Myocyte (in vitro differentiated cells): ENCODE data around the gene SEMA7A. TPM values are rescaled to one million over a fixed set of nuclear protein-coding genes. Genes with fewer than 3 reads are reported as not detected.

Experiments
- DNase-seq: peaks from one replicate; pipeline ENCODE4 v3.0.0-alpha.2; 2012; ENCODE audit warnings: low read depth
- total RNA-seq: library from RNA; depleted of rRNA; stranded (reverse); fragments of >200 nt; gene quantifications from 2 replicates; pipeline ENCODE4 v1.2.3, GENCODE V29; 2014

The SEMA7A gene
- total RNA-seq, 1 donor from 2014 or later = 11.4 TPM

DNA sequence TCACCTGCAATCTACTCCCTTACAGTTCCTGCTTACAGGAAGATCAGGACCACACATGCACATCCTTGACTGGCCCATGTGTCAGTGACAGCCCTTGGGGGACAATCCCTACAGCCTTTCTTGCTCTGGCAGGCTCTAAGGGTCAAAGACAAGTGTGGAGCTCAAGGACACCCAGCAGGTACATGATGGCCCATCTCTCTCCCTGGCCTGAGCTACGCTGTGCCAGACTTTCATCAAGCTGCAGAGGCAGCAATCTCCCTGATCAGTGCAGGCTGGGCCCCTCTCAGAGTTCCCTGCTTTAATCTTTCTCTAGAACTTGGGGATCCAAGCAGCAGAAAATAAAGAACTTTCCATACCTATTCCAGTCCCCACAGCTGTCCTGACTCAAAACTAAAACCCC is 2.6 kb downstream of the SEMA7A start:
- no peak for DNase-seq

DNA sequence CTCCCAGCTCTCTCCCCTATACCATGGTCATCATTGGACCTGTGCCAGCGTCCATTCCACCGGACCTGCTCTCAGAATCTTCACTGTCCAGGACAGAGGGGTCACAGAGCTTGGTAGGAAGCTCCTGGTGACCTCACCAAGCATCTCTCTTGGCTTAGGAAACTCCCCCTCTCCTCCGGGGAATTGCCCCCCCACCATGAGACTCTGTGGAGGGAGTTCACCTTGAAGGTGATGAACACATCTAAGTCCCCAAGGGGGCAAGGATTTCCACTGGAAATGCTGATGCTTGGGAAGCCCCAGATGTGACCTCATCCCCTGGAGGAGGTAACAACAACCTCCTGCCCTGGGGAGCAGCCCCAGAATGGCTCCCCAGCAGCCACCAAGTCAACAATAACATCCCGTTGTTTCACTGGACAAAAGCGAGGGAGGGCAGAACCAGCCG is 3.2 kb downstream of the SEMA7A start:
- DNase-seq = no peak

DNA sequence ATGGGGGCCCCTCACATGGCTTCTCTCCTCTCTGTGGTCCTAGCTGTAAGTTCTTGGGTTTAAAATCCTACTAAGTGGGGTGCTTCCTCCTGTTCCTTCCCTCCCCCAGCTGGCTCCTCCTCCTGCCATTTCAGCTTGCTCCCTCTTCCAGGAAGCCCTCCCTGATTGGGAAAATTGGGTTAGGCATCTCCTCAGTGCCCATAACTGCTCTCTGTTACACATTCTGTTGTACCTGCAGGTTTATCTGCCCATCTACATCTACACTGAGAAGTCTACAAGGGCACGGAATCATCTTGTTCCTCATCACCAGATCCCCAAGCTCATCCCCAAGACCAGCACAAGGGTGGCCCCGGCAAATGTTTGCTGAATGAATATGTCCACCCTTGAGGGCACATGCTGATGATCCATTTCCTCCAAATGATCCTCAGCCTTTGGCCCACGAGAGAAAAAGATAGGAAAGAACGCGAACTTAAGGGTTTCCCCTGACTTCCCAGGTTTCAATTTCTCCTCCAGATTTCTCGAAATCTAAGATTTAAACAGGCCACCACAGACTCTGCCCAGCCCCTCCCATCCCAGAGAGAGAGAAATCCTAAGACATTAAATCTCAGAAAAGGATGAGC is 3.9 kb downstream of the SEMA7A start:
- DNase-seq = no peak

DNA sequence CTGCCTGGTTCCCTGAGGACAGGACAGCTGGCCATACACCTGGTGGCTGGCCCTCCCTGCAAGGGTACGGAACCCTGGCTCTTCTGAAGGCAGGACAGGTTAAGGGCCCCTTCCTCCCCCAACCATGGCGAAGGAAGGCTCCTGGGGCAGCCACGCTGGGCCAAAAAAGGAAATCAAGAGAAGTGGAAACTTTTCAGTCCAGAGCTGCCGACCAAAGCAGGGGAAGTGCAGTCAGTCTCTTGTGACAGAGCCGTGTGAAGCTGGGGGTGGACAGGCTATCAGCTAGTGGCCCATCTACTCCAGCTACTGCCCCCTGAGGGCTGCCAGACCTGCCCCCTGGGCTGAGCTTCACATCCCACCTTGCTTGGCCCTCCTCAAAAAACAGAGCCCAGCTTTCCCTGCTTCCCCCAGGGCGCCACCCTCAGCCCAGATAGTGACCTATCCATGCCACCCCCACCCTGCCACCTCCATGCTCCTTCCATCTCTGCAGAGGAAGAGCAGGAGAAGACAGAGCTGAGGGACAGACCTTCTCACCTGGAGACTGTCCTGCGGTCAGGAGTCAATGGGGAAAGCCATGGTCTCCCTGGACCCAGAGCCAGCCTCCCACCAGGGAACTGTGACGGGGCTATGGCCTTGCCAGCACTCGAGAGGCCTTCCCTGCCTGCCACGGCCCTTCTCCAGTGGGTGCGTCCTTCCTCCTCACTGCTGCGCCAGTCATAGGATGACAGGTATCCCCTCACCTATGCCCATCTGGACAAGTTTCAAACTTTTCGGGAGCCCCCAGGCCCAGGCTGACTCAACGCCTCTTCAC is 4.6 kb downstream of the SEMA7A start:
- no peak for DNase-seq

DNA sequence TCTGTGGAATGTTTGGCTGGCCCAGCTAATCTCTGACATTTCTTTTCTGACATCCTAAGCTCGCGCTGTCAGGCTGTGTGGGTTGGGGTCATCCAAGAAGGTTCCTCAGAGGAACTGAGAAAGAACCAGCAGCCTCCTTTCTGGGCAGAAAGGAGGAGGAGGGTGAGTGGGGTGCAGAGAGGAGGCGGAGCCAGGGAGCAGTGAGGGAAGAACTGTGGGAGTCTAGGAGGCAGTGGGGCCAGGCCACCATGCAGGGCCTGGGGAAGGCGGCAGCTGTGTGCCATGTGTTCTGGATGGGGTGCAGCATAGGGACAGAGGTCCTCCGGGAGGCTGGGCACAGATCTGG is 5.3 kb downstream of the SEMA7A start:
- no peak for DNase-seq

DNA sequence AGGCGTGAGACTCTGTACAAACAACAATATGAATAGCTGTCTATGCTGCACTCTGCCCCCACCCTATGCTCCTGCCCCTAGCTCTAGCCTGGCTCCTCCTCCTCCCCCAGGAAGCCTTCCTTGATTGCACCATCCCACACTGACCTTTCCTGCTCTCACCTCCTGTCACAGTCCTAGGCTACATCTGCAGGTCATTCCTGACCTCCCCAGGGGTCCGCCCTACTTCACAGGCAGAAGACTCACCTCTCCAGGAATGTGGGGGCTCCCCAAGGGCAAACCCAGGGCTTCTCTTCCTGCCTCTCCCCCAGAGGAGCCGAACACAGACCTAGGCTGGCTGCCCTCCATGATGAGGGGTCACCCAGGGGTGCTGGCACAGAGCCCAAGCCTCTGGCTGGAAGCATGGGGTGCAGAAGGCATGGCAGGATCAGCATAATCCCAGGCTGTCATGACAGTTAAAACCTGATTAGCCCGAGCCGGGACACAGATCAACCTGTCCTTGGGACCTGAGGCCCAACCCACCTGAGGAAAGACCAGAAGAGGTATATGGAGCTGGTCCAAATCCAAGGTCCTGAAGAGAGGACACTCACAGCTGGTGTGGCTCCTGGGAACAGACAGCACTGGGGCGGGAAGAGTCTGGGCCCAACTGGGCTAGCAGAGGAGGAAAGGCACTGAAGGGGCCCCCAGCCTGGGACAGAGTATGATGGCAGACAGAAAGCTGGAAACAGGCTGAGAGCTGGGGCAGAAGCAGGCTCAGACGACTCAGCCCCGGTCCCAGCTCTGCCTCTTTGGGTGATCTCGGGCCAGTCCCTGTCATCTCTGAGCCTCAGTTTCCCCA is 5.9 kb downstream of the SEMA7A start:
- no peak for DNase-seq

DNA sequence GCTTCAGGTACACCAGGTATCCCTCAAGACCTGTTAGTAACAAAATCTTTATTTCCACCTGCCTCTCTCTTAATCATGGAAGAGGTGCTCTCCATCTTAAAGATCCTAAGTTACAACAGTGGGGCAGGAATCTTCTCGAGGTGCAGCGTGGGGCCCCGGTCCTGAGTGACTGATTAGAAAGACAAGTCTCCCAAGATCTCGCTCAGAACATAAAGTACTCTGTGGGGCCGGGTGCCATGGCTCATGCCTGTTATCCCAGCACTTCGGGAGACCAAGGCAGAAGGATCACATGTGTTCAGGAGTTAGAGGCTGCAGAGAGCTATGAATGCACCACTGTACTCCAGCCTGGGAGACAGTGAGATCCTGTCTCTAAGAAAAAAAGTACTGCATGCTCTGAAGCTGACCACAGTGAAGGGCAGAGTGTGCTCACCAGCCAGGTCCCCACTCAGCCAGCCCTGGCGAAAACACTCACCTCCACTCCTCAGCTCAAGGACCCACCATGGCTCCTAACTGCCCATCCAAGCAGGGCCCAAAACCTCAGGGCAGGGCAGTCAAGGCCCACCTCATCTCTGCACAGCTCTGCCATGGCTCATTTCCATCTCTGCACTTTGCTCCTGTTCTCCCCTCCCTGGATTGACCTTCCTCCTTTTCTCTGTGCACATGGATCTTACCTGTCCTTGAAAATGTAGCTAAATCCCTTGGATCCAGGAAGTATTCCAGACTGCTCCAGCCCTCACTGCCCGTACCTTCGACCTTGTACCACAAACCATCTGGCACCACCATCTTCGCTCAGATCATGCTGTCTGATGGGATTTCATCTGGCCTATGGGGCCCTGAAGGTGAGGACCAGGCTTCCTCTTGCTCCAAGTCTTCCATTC is 7.1 kb downstream of the SEMA7A start:
- no peak for DNase-seq

DNA sequence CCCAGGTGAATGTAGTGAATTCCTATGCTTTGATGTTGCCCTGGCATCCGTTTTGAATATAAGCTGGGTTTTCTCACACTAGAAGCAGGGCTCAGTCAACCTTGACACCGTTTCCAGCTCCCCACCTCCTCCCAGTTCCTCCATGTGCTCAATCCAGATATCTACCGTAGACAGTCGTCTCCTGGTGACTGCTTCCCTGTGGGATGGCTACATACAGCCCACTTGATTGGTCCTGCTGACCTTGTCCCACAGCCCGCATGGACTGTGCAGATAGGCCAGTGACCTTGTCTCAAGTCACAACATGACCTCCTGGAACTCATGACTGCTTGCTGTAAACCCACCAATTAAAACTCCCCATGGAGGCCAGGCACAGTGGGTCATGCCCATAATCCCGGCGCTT is 8.1 kb downstream of the SEMA7A start:
- no peak for DNase-seq

DNA sequence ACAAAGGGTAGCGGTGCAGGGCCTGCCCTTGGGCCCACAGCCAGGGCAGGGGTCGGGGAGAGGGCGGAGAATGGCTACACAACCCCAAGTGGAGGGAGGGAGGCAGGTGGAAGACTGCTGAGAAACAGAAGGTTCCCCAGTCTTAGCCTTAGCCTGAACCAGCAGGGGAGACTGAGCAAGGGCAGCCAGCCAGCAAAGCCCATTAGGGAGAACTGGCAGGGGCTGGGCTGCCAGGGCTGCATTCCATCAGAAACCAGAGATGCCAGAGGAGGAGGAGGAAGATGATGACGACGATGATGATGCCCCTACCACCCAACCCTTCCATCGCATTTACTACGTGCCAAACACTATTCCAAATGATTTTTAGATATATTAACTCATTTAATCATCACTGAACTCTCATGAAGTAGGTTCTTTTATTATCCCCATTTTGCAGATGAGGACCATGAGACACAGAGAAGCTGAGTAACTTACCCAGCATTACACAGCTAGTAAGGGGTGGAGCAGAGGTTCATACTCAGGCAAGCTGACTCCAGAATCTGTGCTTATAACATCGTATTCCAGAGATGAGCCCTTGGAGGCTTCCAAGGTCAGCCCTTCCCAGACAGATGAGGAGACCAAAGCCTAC is 8.7 kb downstream of the SEMA7A start:
- DNase-seq = no peak

DNA sequence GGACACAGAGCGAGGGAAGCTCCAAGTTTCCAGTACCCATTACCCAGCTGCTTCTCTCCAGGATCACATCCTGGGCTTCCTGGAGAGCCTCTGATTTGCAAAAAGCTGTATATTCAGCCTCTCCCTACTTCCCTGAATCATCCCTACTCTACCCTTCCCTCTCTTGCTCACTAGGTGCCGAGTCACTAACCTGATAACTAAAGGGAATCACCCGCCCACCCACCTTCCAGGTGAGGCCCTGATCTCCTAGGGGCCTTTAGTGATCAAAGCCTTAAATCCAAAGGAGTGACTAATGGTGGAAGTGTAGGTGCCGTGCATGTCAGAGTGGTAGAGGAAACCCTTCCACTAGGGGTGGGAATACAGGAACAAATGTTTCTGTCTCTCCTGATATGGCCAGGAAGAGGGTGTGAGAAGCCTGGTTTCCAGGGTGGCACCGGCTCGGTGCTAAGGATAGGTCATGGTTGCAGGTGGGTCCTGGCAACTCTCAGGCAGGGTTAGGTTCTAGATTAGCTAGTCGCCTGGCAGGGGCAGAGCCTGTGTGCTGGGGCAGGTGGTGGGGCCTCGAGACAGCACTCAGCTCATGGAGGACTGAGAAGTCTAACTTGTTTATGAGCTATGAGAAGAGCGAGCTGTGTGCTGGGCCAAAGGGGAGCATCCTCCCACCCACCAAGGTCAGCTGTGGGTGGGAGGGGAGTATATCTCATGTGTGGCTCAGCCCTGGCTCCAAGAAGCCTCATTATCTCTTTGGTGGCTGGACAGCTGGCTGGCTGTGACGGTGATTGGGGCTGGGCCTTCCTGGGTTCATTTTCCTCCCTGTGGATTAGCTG is 10.1 kb downstream of the SEMA7A start:
- peak; percentile 64 for DNase-seq

DNA sequence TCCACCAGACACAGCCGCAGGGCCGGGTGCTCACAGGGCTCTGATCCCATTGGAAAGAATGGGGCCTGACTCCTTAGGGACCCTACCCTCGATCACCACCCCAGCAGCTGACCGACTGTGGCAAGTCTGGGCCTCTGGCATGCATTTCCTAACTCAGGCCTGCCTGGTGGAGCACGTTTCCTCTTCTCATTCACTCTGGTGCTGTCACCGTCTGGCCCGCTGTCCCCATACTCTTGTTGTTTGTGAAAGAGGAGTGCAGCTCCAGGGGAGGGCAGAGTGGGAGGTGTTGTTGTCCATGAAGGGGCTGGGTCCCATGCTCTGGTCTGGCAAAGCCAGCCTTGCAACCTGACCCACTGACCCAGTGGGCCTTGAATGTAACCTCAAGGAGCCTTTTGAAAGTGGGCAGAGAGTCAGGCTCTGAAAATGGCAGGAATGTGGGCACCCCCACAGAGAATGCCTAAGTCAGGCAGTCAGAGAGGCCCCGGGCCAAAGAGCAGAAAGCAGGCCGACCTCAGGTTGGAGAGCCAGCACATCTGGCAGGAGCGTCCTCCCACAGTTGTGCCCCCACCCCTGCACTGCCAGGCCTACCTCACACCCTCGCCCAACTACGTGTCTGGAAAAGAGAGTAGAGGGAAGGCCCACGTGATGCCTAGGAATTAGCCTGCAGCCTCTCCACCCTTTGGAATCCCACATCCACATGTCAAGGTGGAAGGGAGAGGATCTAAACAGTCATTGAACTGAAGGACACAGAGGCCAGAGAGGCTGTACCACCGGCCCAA is 10.9 kb downstream of the SEMA7A start:
- peak; percentile 88 for DNase-seq

DNA sequence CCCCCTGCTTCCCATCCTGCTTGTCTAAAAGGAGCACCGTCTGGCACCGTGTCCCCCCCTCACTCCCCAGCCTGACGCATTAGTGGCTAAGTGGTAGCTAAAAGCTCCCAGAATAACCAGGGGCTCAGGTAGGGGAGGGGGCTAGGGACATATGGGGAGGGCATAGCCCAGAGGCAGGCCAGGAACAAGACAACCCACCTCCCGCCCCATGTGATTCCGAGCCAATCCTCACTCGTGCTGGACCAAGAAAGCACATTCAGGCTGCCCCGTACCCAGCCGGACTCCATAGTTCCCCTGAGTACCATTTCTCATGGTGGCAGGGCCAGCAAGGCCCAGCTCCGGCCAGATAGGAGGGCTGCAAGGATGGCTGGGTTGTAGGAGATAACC is 11.5 kb downstream of the SEMA7A start:
- no peak for DNase-seq

DNA sequence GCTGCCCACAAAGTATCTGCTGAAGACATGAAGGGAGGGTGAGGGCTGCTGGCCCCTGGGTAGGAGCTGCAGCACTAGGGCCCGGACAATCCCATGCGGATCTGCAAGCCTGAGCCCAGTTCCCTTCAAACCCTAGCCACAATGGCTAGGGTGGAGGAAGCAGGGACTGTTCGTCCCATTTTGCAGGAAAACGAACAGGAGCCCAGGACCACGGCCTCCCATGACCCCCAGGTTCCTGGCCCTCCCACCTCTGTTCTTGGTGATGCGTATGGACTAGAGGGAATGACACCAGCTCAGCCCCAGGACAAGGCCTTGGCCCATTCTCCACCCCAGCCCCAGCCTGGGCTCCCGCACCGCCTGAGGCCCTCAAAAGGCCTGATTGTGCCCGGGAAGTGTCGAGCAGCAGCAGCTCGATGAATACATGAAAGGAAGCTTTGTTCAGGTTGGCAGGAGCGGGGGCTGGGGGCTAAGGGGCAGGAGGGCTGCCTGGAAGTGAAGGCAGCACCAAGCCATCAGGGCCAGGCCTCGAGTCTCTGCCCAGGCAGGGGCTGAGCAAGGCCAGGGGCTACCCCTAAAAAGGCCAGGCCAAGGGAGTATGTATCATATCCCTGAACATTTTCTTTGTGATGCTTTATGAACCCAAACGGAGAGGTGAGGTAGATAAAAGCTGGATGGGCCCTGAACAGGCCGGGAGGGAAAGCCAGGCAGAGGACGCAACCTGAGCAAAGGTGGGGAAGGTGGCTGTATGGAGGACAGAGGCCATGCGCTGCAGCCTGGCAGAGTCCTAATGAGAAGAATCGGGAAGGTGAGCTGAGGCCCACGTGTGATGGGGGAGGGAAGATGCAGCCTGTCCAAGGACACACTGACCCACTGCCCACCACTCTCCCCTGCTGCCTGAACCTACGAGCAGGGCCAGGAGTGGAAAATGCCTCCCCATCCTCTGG is 12.2 kb downstream of the SEMA7A start:
- no peak for DNase-seq

DNA sequence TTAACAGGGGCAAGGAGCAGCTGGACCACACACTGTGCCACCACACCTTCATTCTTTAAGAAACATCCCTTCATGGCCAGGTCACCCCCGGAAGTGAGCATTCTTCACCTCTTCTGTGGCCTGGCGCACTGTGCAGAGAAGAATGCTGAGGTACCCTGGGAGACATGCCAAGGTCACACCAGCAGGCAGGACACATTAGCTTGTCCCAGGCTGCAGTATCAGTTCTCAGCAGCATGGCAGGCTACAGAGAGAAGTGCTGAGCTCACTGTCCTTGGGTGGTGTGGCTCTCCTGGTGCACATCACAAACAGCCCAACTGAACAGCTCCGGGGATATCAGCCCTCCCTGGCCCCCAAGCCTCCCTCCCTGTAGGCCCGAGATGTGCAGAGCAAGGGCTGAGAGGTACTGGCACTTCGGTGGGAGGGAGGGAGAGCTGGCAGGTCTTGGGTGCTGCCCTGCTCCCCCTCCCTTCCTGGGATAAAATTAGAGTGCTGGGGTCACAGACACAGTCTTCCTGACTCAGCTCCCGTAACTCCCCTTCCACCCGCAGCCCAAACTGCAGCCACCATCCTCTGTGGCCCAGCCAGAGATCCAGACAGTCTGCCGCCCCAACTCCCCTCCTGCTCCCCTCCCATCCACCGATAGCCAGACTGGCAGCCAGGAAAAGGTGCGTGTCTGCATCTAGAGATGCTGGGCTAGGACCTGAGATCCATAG is 13.4 kb downstream of the SEMA7A start:
- peak; percentile 38 for DNase-seq

DNA sequence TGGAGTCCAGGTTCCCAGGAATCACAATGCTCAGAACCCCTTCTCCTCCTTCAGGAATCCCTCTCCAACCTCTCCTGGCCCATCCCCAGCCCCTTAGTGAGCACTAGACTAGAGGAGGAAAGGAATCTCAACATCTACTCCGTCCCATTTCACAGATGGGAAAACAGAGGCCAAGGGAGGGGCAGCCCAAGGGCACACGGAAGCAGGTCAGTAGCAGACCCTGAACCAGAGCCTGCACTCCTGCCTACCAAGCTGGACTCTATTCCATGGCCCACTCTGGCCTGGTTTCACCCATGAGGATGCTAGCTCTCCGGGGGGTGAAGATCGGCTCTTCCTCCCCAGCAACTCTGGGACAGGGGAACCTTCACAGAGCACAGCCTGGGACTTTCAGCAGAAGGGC is 14.3 kb downstream of the SEMA7A start:
- DNase-seq = no peak

DNA sequence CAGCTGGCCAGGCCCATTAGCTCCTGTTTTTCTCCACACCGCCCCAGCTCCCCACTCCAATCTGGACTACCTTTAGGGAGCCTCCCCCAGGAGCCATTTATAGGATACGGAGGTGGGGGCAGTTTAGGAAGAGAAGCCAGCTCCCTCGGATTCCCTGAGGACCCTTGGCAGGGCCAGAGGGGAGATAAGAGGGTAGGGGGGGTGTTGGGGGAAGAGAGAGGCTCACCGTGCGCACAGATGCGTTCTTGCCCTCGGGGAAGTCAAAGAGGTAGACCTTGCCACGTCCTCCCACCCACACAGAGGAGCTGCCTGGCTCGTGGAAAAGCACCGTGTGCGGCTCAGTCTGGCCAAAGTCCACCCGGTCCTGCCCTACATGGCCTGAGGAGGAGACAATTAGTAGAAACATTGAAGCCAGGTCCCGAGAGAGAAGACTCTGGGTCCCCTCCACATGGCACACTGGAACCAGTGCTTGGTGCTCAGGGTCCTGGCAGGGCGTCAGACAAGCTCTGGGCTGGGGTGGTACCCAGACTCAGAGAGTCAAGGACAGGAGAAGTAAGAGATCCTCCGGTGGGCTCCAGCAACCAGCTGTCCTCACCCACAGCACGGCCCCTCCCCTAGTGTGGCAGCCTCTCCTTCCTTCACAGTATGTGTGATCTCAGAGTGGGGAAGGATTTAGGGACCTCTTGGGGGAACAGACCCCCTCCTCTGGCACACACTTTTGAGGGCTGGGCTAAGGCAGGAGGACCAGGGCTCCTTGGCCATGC is 15.0 kb downstream of the SEMA7A start:
- no peak for DNase-seq
